ENCODE data around the gene MMP26.

The MMP26 gene

DNA sequence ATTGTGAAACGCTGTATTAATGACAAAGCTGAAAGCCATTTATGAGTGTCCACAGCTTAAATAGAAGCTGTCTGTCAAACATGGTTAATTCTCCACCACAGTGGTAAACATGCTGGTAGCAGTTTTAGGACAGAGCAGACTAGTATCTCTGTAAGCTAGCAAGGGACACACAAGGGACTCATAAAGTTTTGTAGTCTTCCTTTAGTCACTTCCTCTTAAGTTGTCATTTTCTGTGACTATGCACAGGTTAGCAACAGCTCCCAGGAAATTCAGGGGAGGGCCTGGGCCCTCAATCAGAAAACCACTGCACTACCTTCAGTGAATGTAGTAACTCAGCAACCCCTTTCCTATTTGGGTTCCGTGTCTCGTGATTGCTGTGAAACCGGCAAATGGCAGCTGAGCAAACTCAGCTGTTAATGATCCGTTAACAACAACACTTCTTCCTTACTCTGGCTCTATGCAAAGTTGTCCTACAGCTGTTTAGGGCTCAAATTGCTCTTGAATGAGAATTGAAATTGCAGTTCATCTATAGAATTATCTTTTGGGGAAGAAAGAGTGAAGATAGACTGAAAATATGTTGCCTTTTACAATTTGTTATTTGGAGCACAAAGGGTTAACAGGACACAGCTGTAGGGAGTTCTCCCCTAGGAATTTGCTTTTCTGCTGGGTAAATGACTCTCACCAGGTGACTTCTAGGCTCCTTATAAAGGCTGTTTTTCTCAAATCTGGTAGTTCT is at the start of gene MMP26:
TSS of gene MMP26 (plus strand) at position 731 of the 736 bp plus-strand sequence.
- Histone ChIP-seq H3K9me2 (replicated peaks; ENCODE audit: insufficient read depth, low read length) (no peaks in the 10 kb centered on the region), H3K79me2 (ENCODE audit: low read length) (no peaks in the 10 kb centered on the region), H3K9ac (ENCODE audit: low read length) (no peak within 1 kb of the TSS), H3K36me3 (replicated peaks; ENCODE audit: insufficient read depth, low read length) (no peaks in the 10 kb centered on the region), H3K4me2 (ENCODE audit: low read depth, low read length) (peak within 1 kb of the TSS; percentile 48), H4K20me1 (ENCODE audit: insufficient read depth, low read length) (no peaks in the 10 kb centered on the region), H2AFZ (ENCODE audit: low read length) (peak within 1 kb of the TSS; percentile 36), H3K4me1 (ENCODE audit: low read length) (peaks cover 34% of the 10 kb centered on the region), H3K9me3 (replicated peaks; ENCODE audit: insufficient read depth, low read length) (no peaks in the 10 kb centered on the region), H3K27me3 (replicated peaks; ENCODE audit: insufficient read depth, low read length) (no peaks in the 10 kb centered on the region), H3F3A (ENCODE audit: insufficient read depth, low read length) (peaks cover 12% of the 10 kb centered on the region; the same call in 1 of the 2 replicates), H3K27ac (ENCODE audit: low read length) (peak within 1 kb of the TSS; percentile 64; the same call in 1 of the 2 replicates), H3K4me3 (ENCODE audit: low read length) (no peak within 1 kb of the TSS)
- TF ChIP-seq, protein P1, sequence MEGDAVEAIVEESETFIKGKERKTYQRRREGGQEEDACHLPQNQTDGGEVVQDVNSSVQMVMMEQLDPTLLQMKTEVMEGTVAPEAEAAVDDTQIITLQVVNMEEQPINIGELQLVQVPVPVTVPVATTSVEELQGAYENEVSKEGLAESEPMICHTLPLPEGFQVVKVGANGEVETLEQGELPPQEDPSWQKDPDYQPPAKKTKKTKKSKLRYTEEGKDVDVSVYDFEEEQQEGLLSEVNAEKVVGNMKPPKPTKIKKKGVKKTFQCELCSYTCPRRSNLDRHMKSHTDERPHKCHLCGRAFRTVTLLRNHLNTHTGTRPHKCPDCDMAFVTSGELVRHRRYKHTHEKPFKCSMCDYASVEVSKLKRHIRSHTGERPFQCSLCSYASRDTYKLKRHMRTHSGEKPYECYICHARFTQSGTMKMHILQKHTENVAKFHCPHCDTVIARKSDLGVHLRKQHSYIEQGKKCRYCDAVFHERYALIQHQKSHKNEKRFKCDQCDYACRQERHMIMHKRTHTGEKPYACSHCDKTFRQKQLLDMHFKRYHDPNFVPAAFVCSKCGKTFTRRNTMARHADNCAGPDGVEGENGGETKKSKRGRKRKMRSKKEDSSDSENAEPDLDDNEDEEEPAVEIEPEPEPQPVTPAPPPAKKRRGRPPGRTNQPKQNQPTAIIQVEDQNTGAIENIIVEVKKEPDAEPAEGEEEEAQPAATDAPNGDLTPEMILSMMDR (IDR thresholded peaks at IDR 0.05; ENCODE audit: low read length) = no peak
- no peak for TF ChIP-seq EZH2phosphoT487 (IDR thresholded peaks at IDR 0.05; ENCODE audit: low read length)
- TF ChIP-seq EZH2 (optimal IDR thresholded peaks at IDR 0.05; ENCODE audit: low read depth, low read length) = no peak
- peak; percentile 38 for DNase-seq

DNA sequence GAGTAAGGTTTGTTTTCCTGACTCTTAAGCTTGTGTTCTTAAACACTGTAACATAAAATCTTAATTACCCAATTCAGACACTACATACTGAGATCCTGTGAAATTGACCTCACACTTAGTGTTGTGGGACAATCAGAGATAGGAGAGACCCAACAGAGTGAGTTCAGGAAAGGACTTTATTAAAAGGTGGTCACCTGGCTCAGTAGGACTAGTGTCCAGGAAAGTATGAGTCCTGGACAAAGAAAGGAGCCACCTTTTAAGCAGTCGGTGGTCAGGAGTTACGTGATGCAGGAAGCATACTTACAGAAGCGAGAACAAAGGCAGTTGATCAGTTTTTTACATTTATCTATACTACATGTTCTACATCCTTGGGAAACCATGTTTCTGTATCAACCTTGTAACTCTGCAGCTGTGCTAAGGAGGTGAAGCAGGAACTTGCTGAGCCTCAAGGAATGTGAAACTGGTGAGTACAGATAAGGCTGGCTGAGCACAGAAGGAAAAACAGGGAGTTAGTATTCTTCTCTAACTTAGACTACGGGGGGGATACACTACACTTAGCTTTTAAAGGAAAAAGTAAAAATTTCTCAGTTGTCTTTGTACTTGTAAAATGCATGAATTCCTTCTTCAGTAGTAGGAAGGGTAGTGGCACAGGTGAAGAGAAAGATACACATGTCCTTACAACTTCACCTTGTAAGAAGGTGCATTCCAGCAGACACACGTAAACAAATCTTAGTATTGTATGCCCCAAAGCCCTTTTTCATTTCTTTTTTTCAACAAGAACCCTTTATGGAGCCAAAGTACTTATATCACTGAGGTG is 45.7 kb upstream of the MMP26 start:
- no peaks in the 10 kb centered on the region for H4K20me1 ChIP-seq (ENCODE audit: insufficient read depth, low read length)
- no peaks in the 10 kb centered on the region for H3K9me3 ChIP-seq (replicated peaks; ENCODE audit: insufficient read depth, low read length)
- H3K9ac ChIP-seq (ENCODE audit: low read length) = no peak overlapping the region
- H3K36me3 ChIP-seq (replicated peaks; ENCODE audit: insufficient read depth, low read length) = no peaks in the 10 kb centered on the region
- no peak overlapping the region for H2AFZ ChIP-seq (ENCODE audit: low read length)
- no peaks in the 10 kb centered on the region for H3K79me2 ChIP-seq (ENCODE audit: low read length)
- no peak overlapping the region for H3K4me2 ChIP-seq (ENCODE audit: low read depth, low read length)
- no peaks in the 10 kb centered on the region for H3F3A ChIP-seq (ENCODE audit: insufficient read depth, low read length)
- no peak overlapping the region for H3K4me3 ChIP-seq (ENCODE audit: low read length)
- peaks cover 10% of the 10 kb centered on the region for H3K4me1 ChIP-seq (ENCODE audit: low read length)
- TF ChIP-seq EZH2phosphoT487 (IDR thresholded peaks at IDR 0.05; ENCODE audit: low read length) = no peak
- TF ChIP-seq, protein P1 (IDR thresholded peaks at IDR 0.05; ENCODE audit: low read length) = no peak
- no peak for TF ChIP-seq EZH2 (optimal IDR thresholded peaks at IDR 0.05; ENCODE audit: low read depth, low read length)
- no peaks in the 10 kb centered on the region for H3K9me2 ChIP-seq (replicated peaks; ENCODE audit: insufficient read depth, low read length)
- H3K27me3 ChIP-seq (replicated peaks; ENCODE audit: insufficient read depth, low read length) = no peaks in the 10 kb centered on the region
- H3K27ac ChIP-seq (ENCODE audit: low read length) = no peak overlapping the region
- no peak for DNase-seq

DNA sequence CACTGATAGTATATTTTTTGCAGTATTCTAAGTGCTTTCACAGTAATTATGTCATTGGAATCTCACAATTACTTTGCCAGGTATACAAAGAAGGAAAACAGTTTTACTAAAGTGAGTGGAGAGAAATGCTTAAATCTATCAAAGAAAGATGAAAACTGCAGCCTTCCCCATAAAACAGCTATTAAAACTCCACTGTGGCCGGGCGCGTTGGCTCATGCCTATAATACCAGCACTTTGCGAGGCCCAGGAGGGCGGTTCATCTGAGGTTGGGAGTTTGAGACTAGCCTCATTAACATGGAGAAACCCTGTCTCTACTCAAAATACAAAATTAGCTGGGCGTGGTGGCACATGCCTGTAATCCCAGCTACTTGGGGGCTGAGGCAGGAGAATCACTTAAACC is 41.7 kb upstream of the MMP26 start:
- H3K27ac ChIP-seq (ENCODE audit: low read length) = no peak overlapping the region
- TF ChIP-seq EZH2phosphoT487 (IDR thresholded peaks at IDR 0.05; ENCODE audit: low read length) (no peak), EZH2 (optimal IDR thresholded peaks at IDR 0.05; ENCODE audit: low read depth, low read length) (no peak)
- TF ChIP-seq, protein P1 (IDR thresholded peaks at IDR 0.05; ENCODE audit: low read length) = no peak
- no peaks in the 10 kb centered on the region for H3K27me3 ChIP-seq (replicated peaks; ENCODE audit: insufficient read depth, low read length)
- no peaks in the 10 kb centered on the region for H3K79me2 ChIP-seq (ENCODE audit: low read length)
- no peak overlapping the region for H3K4me3 ChIP-seq (ENCODE audit: low read length)
- H3K36me3 ChIP-seq (replicated peaks; ENCODE audit: insufficient read depth, low read length) = no peaks in the 10 kb centered on the region
- H3K4me1 ChIP-seq (ENCODE audit: low read length) = 0 out of 2 replicates have a peak, but pooled peaks cover 4% of the 10 kb centered on the region
- no peaks in the 10 kb centered on the region for H4K20me1 ChIP-seq (ENCODE audit: insufficient read depth, low read length)
- no peaks in the 10 kb centered on the region for H3K9me2 ChIP-seq (replicated peaks; ENCODE audit: insufficient read depth, low read length)
- no peak overlapping the region for H2AFZ ChIP-seq (ENCODE audit: low read length)
- DNase-seq = no peak
- no peaks in the 10 kb centered on the region for H3K9me3 ChIP-seq (replicated peaks; ENCODE audit: insufficient read depth, low read length)
- H3K9ac ChIP-seq (ENCODE audit: low read length) = no peak overlapping the region
- H3K4me2 ChIP-seq (ENCODE audit: low read depth, low read length) = no peak overlapping the region
- H3F3A ChIP-seq (ENCODE audit: insufficient read depth, low read length) = no peaks in the 10 kb centered on the region

Measured in MM.1S (cell line).